Measurements from ENCODE around the gene KCTD18. TPM values are rescaled to one million over a fixed set of nuclear protein-coding genes. Genes with fewer than 3 reads are reported as not detected.

KCTD18 gene
- total and polyA plus RNA-seq, 2 of the 8 experiments (the other 6 are each of a cell fraction or from before 2014, with no cell fraction given): 1.6 to 3.1 TPM

DNA sequence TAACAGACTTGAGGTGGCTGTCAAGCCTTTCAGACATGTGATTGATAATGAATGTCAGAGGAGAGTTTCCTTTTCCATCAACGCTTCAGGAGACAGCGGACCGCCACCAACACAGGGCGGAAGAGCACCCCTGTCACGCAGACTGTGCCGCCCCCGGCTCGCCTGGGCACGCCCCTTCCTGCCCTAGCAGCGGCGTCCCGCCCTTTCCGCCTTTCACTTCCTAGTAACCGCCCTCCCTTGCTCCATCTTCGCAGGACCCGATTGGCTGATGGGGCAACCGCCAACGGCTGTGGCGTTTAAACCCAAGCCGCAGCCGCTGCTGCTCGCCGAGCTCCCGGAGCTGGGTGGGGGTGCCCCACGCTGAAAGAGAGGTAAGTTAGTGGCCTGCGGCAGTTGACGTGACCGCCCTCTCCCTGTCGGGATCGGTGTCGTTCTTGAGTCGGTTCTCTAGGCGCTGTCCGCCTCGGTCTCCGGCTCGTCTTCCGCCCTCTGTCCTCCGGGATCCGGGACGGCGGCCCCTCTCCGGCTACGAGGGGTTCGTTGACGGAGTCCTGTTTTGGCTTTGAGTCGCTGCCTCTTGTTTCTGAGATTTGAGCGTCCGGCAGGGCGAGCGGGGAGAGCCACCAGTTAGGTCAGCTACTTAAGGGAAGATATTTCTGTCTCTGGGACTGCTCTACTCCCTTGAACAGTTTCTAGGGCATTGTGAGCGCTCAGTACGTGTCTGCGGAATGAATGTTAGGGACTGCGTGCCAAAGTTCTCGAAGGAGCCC is 16.2 kb upstream of the KCTD18 start, which contains the start of gene SGO2 (continued):
- no peak for TF ChIP-seq EZH2 (IDR thresholded peaks at IDR 0.05; ENCODE audit: low read depth, low read length, severe bottlenecking)
- TF ChIP-seq, protein P1, sequence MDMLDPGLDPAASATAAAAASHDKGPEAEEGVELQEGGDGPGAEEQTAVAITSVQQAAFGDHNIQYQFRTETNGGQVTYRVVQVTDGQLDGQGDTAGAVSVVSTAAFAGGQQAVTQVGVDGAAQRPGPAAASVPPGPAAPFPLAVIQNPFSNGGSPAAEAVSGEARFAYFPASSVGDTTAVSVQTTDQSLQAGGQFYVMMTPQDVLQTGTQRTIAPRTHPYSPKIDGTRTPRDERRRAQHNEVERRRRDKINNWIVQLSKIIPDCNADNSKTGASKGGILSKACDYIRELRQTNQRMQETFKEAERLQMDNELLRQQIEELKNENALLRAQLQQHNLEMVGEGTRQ (IDR thresholded peaks at IDR 0.05; ENCODE audit: low read length): no peak
- no peak for TF ChIP-seq CREB1 (IDR thresholded peaks at IDR 0.05)
- peak; percentile 89 for TF ChIP-seq ASH2L (IDR thresholded peaks at IDR 0.05; ENCODE audit: low read length)
- peak; percentile 64; the same call in 1 of the 2 replicates for TF ChIP-seq TBP (IDR thresholded peaks at IDR 0.05; ENCODE audit: low read depth, low read length)
- TF ChIP-seq RAD21 (IDR thresholded peaks at IDR 0.05 in 1 of 2, conservative IDR thresholded peaks at IDR 0.05 in 1 of 2; ENCODE audit: low read depth in 2 of 2, low read length in 2 of 2): peak in 1 of 2 experiments; percentile 13; a peak in 1 of 4 replicates
